GM19035 (cell line): Measurements from ENCODE around the gene YEATS4.

Experiments
- ATAC-seq: cut with Tn5 transposase; IDR thresholded peaks from one replicate; pipeline ENCODE4 v1.9.1; 2021; ENCODE audit not compliant: unreplicated experiment

YEATS4 gene

GRCh38 chr12:69430942-69431590 is 71.5 kb downstream of the YEATS4 start:
- ATAC-seq, result no peak

- ATAC-seq, result no peak
Observed at GRCh38 chr12:69431591-69432222, 72.2 kb downstream of the YEATS4 start.

DNA sequence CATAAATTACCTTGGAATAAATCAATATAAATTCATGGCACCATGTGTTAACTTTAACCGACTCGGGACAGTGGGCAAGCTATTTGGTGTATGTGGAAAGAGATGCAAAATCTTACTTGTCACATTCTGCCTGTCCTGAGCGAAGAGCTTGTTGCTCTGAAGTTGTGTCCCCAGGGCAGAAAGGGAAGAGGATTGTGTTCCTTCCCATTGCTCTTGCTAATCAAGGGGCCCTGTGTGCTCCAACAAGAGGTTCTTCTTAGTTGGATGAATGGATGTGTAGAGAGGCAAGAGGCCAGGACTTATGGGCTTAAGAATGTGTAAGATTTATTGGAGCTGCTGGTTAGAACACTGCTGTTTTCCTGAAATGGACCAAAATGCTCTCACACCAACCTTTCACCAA is 74.1 kb downstream of the YEATS4 start:
- ATAC-seq, result no peak

GRCh38 chr12:69435644-69436043 is 76.1 kb downstream of the YEATS4 start:
- no peak for ATAC-seq

- ATAC-seq, result no peak
Observed at GRCh38 chr12:69437073-69437472, 77.5 kb downstream of the YEATS4 start.

- no peak for ATAC-seq
Observed at GRCh38 chr12:69438539-69438938, 79.0 kb downstream of the YEATS4 start.

- no peak for ATAC-seq
Observed at GRCh38 chr12:69440016-69440415, 80.5 kb downstream of the YEATS4 start.
